OCI-LY1 (cell line): Measurements from ENCODE around the gene FLVCR2.

Experiments
- EZH2 ChIP-seq: fragments of 200-600 bp; sonication (generic), shearing (Covaris generic); IDR thresholded peaks from 2 replicates; pipeline ENCODE4 v1.8.0; 2017; ENCODE audit warnings: borderline replicate concordance, mixed run types, mild to moderate bottlenecking, antibody characterized with exemption, low read length, moderate library complexity, mixed read lengths
- TF ChIP-seq, protein P1 (sequence below): fragments of 200-600 bp; sonication (generic), shearing (Covaris generic); IDR thresholded peaks from 2 replicates; pipeline ENCODE4 v1.5.1; 2017; ENCODE audit warnings: mild to moderate bottlenecking, antibody characterized with exemption, low read length, moderate library complexity, mixed read lengths

DNA sequence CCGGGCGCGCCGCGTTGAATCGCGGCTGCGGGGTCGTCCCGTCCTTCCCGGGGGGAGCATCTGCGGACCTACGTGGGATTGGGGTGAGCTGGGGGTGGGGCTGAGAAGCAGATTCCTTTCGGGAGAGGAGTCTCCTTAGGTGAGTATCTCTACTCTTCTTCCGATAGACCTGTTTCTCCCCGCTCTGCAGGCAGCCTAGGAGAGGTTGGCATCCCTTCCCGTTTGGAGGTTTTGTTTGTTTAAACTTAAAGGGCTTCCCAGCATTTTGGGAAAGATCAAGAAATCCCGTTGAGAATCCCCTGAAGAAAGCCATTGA, 83.0 kb downstream of the FLVCR2 start:
- TF ChIP-seq, protein P1, sequence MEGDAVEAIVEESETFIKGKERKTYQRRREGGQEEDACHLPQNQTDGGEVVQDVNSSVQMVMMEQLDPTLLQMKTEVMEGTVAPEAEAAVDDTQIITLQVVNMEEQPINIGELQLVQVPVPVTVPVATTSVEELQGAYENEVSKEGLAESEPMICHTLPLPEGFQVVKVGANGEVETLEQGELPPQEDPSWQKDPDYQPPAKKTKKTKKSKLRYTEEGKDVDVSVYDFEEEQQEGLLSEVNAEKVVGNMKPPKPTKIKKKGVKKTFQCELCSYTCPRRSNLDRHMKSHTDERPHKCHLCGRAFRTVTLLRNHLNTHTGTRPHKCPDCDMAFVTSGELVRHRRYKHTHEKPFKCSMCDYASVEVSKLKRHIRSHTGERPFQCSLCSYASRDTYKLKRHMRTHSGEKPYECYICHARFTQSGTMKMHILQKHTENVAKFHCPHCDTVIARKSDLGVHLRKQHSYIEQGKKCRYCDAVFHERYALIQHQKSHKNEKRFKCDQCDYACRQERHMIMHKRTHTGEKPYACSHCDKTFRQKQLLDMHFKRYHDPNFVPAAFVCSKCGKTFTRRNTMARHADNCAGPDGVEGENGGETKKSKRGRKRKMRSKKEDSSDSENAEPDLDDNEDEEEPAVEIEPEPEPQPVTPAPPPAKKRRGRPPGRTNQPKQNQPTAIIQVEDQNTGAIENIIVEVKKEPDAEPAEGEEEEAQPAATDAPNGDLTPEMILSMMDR, result no peak
- TF ChIP-seq EZH2, result no peak
